SK-N-MC (cell line): ENCODE measurements around the gene MRPL12.

ENCODE experiments used
- EZH2 ChIP-seq: fragments of 200-600 bp; sonication (generic); IDR thresholded peaks from one replicate; pipeline ENCODE4 v1.6.1; 2017; ENCODE audit warnings: antibody characterized with exemption
- FOXP2 ChIP-seq: optimal IDR thresholded peaks from 2 replicates; pipeline ENCODE3; 2011; ENCODE audit warnings: mild to moderate bottlenecking, moderate library complexity; ENCODE audit not compliant: insufficient read depth; ENCODE audit errors: extremely low read length, control extremely low read depth
- POLR2AphosphoS5 ChIP-seq: IDR thresholded peaks from 2 replicates; pipeline ENCODE4 v1.6.1; 2012; ENCODE audit warnings: mild to moderate bottlenecking, low read depth, low read length, borderline replicate concordance

GRCh38 chr17:81738801-81739393 is 35.7 kb downstream of the MRPL12 start:
- no peak for TF ChIP-seq EZH2
- no peak for TF ChIP-seq POLR2AphosphoS5
- no peak for TF ChIP-seq FOXP2
